Osteoblast (primary cell): ENCODE measurements around the gene MRPS31. TPM values are rescaled to one million over a fixed set of nuclear protein-coding genes. Genes with fewer than 3 reads are reported as not detected.

Experiments used
- DNase-seq: peaks from one replicate; pipeline ENCODE4 v3.0.0; 2011; ENCODE audit warnings: low spot score, mixed read lengths; ENCODE audit not compliant: insufficient read length; ENCODE audit errors: missing footprints
- H2AFZ ChIP-seq: 2 replicates; pipeline ENCODE4 v1.6.0; 2011; ENCODE audit warnings: mild to moderate bottlenecking, low read length
- H3K27ac ChIP-seq: 2 replicates; pipeline ENCODE4 v1.5.1; 2011; ENCODE audit warnings: mild to moderate bottlenecking, low read depth, low read length, moderate library complexity
- H3K27me3 ChIP-seq: 2 replicates; pipeline ENCODE4 v1.6.0; 2012; ENCODE audit warnings: mild to moderate bottlenecking, control low read depth, inconsistent platforms, low read length, moderate library complexity; ENCODE audit not compliant: insufficient read depth
- H3K36me3 ChIP-seq: 2 replicates; pipeline ENCODE4 v1.5.1; 2011; ENCODE audit warnings: mild to moderate bottlenecking, low read length, control low read depth, moderate library complexity; ENCODE audit not compliant: insufficient read depth
- H3K4me1 ChIP-seq: 2 replicates; pipeline ENCODE4 v1.5.1; 2011; ENCODE audit warnings: mild to moderate bottlenecking, low read length, control low read depth, moderate library complexity; ENCODE audit not compliant: insufficient read depth
- H3K4me2 ChIP-seq: 2 replicates; pipeline ENCODE4 v1.6.0; 2011; ENCODE audit warnings: mild to moderate bottlenecking, low read length; ENCODE audit not compliant: insufficient read depth
- H3K4me3 ChIP-seq: fragments of 200-600 bp; sonication (generic); 3 replicates; pipeline ENCODE4 v1.5.1; 2012; ENCODE audit warnings: mild to moderate bottlenecking, low read length, inconsistent platforms; ENCODE audit not compliant: insufficient read depth
- H3K79me2 ChIP-seq: 2 replicates; pipeline ENCODE4 v1.6.0; 2012; ENCODE audit warnings: mild to moderate bottlenecking, low read length, control low read depth, inconsistent platforms; ENCODE audit not compliant: insufficient read depth
- H3K9me3 ChIP-seq: 2 replicates; pipeline ENCODE4 v1.5.1; 2011; ENCODE audit warnings: low read depth, low read length, control low read depth
- H4K20me1 ChIP-seq: 2 replicates; pipeline ENCODE4 v1.6.0; 2012; ENCODE audit warnings: mild to moderate bottlenecking, low read length, control low read depth; ENCODE audit not compliant: insufficient read depth
- total RNA-seq: library from RNA; depleted of rRNA; stranded (reverse); fragments of >200 nt; gene quantifications from 2 replicates; pipeline ENCODE4 v1.2.3, GENCODE V29; 2012
- TF ChIP-seq, protein P1 (sequence below): IDR thresholded peaks from 2 replicates; pipeline ENCODE4 v1.5.1; 2011; ENCODE audit warnings: mild to moderate bottlenecking, low read depth, low read length, moderate library complexity; ENCODE audit errors: extremely low read depth

The MRPS31 gene
- total RNA-seq, 1 donor = 13.4 TPM

DNA sequence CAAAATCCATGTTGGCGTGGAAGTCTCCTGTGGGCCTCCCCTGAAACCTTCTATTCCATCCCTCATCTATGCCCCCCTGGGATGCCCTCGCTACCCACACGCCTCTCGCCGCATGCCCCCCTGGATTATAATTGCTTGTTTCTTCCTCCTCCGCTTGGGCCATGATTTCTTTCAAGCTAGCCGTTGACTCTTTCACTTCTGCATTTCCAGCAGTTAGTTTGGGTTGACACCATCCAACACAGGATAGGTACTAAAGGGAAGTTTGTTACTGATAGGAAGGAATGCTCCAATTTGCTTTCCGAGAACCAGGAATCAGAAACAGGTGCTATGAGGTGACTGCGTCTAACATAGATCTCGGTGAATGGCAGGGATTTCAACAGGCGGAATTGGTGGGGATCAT lies 10.7 kb upstream of the MRPS31 start:
- Histone ChIP-seq H3K27ac (no peak overlapping the region), H4K20me1 (no peaks in the 10 kb centered on the region), H3K27me3 (no peaks in the 10 kb centered on the region), H3K79me2 (no peaks in the 10 kb centered on the region), H3K36me3 (no peaks in the 10 kb centered on the region), H2AFZ (no peak overlapping the region), H3K9me3 (no peaks in the 10 kb centered on the region), H3K4me1 (peaks cover 12% of the 10 kb centered on the region), H3K4me2 (no peak overlapping the region), H3K4me3 (no peak overlapping the region)
- DNase-seq = no peak
- TF ChIP-seq, protein P1, sequence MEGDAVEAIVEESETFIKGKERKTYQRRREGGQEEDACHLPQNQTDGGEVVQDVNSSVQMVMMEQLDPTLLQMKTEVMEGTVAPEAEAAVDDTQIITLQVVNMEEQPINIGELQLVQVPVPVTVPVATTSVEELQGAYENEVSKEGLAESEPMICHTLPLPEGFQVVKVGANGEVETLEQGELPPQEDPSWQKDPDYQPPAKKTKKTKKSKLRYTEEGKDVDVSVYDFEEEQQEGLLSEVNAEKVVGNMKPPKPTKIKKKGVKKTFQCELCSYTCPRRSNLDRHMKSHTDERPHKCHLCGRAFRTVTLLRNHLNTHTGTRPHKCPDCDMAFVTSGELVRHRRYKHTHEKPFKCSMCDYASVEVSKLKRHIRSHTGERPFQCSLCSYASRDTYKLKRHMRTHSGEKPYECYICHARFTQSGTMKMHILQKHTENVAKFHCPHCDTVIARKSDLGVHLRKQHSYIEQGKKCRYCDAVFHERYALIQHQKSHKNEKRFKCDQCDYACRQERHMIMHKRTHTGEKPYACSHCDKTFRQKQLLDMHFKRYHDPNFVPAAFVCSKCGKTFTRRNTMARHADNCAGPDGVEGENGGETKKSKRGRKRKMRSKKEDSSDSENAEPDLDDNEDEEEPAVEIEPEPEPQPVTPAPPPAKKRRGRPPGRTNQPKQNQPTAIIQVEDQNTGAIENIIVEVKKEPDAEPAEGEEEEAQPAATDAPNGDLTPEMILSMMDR = no peak

DNA sequence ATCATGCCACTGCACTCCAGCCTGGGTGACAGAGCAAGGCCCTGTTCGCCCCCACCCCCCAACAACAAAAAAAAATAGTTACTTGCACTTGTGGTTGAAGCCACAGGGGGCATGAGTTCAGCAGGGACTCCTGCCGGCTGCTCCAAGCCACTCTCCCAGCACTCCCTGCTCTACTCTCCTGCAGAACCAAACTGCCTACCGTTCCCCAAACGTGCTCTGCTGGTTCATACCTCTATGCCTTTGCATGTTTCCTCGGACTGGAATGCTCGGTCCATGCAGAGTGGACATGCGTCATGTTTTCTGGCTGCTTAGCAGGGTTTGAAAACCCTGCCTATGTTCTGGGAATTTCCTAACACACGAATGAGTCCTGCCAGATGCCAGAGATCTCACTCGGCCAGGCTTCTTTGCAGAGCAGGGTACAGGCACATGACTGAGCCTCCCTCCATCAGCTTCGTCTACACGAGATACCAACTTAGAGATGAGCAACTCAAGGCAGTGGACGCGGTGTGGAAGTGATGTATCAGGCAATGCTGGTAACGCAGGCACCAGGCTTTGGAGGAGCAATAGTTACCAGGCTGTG lies 9.9 kb upstream of the MRPS31 start:
- H3K27ac ChIP-seq = no peak overlapping the region
- no peaks in the 10 kb centered on the region for H3K27me3 ChIP-seq
- H3K79me2 ChIP-seq = no peaks in the 10 kb centered on the region
- H3K4me3 ChIP-seq = no peak overlapping the region
- no peak overlapping the region for H3K4me2 ChIP-seq
- TF ChIP-seq, protein P1 = peak; percentile 28
- no peaks in the 10 kb centered on the region for H3K36me3 ChIP-seq
- H4K20me1 ChIP-seq = no peaks in the 10 kb centered on the region
- H2AFZ ChIP-seq = peak overlapping the region; percentile 5
- H3K9me3 ChIP-seq = no peaks in the 10 kb centered on the region
- DNase-seq = no peak
- H3K4me1 ChIP-seq = peaks cover 9% of the 10 kb centered on the region

DNA sequence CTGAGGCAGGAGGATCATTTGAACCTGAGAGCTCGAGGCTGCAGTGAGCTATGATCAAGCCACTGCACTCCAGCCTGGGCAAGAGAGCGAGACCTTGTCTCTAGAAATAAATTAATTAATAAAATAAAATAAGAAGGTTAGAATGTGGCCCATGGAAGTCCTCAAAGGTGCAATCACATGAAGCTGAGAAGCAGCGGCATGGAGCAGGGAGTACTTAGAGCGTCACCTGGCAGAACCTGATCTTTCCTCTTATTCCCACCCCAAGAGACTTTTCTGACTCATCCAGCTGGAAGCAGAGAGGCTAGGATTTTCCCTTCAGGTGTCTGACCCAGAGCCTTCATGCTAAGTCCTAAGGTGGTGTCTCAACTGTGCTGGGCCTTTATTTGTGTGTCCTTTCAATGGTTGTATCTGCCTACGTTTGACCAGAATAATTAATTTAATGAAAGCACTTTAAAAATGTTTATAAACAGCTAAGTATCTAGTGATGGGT lies 8.9 kb upstream of the MRPS31 start:
- H3K4me1 ChIP-seq = peaks cover 9% of the 10 kb centered on the region
- no peaks in the 10 kb centered on the region for H3K79me2 ChIP-seq
- H3K4me2 ChIP-seq = no peak overlapping the region
- H3K27me3 ChIP-seq = no peaks in the 10 kb centered on the region
- no peaks in the 10 kb centered on the region for H4K20me1 ChIP-seq
- TF ChIP-seq, protein P1 = no peak
- H2AFZ ChIP-seq = no peak overlapping the region
- H3K9me3 ChIP-seq = no peaks in the 10 kb centered on the region
- H3K36me3 ChIP-seq = no peaks in the 10 kb centered on the region
- no peak for DNase-seq
- no peak overlapping the region for H3K4me3 ChIP-seq
- H3K27ac ChIP-seq = no peak overlapping the region

GRCh38 chr13:40779049-40779448 lies 8.1 kb upstream of the MRPS31 start:
- H3K27me3 ChIP-seq = no peaks in the 10 kb centered on the region
- H3K9me3 ChIP-seq = no peaks in the 10 kb centered on the region
- peaks cover 9% of the 10 kb centered on the region for H3K4me1 ChIP-seq
- no peak overlapping the region for H3K4me2 ChIP-seq
- no peaks in the 10 kb centered on the region for H3K36me3 ChIP-seq
- DNase-seq = no peak
- TF ChIP-seq, protein P1 = no peak
- H3K4me3 ChIP-seq = no peak overlapping the region
- no peak overlapping the region for H3K27ac ChIP-seq
- H3K79me2 ChIP-seq = no peaks in the 10 kb centered on the region
- no peak overlapping the region for H2AFZ ChIP-seq
- no peaks in the 10 kb centered on the region for H4K20me1 ChIP-seq
